IMR-90 (cell line): ENCODE data around the gene SEMA3C. TPM values are rescaled to one million over a fixed set of nuclear protein-coding genes. Genes with fewer than 3 reads are reported as not detected.

Experiments
- ATAC-seq: fragments of 200-7000 bp; cut with Tn5 transposase; 2 replicates; pipeline ENCODE4 v1.9.1; 2020; ENCODE audit warnings: low read depth, mild to moderate bottlenecking, moderate library complexity
- BruUV-seq: library from RNA; stranded (reverse); fragments of 400-500 nt; replicated peaks from 2 replicates; lab custom pipeline; 2021; lab: Mats Ljungman, UMichigan
- CTCF ChIA-PET: fragments of 300-600 bp; formaldehyde crosslinking; extraction: SDS; loops from one replicate; lab custom pipeline; 2021; ENCODE audit warnings: antibody characterized with exemption; lab: Yijun Ruan, JAX
- POLR2A ChIA-PET: fragments of 300-600 bp; sonication (Branson Sonifier 250); formaldehyde crosslinking; loops from one replicate; lab custom pipeline; 2022; ENCODE audit warnings: antibody characterized with exemption; ENCODE audit not compliant: unreplicated experiment; lab: Charles Lee
- DNase-seq: peaks from one replicate; pipeline ENCODE4 v3.0.0; 2013
- H2AFZ ChIP-seq: replicated peaks from 2 replicates; pipeline ENCODE3; 2013; ENCODE audit warnings: low read length, mild to moderate bottlenecking; ENCODE audit not compliant: poor library complexity
- H2AK5ac ChIP-seq: 2 replicates; pipeline ENCODE4 v1.6.1; 2013; ENCODE audit warnings: low read depth, low read length, inconsistent platforms
- H2AK9ac ChIP-seq: replicated peaks from 2 replicates; pipeline ENCODE3; 2013; ENCODE audit warnings: mild to moderate bottlenecking, low read depth, low read length, moderate library complexity; ENCODE audit not compliant: poor library complexity
- H2BK120ac ChIP-seq: 2 replicates; pipeline ENCODE4 v1.6.1; 2013; ENCODE audit warnings: low read depth, low read length, inconsistent platforms
- H2BK15ac ChIP-seq: 3 replicates; pipeline ENCODE4 v1.6.1; 2013; ENCODE audit warnings: low read depth, low read length, inconsistent platforms
- H2BK20ac ChIP-seq: 2 replicates; pipeline ENCODE4 v1.6.1; 2013; ENCODE audit warnings: low read depth, mild to moderate bottlenecking, inconsistent platforms, low read length, moderate library complexity
- H2BK5ac ChIP-seq: 2 replicates; pipeline ENCODE4 v1.6.1; 2013; ENCODE audit warnings: mild to moderate bottlenecking, low read depth, low read length, inconsistent platforms; ENCODE audit not compliant: poor library complexity, severe bottlenecking
- H3K14ac ChIP-seq: replicated peaks from 2 replicates; pipeline ENCODE4 v1.6.1; 2013; ENCODE audit warnings: low read depth, low read length, inconsistent platforms
- H3K18ac ChIP-seq: 2 replicates; pipeline ENCODE4 v1.6.1; 2013; ENCODE audit warnings: low read depth, low read length, control low read depth
- H3K23ac ChIP-seq: 2 replicates; pipeline ENCODE4 v1.6.1; 2013; ENCODE audit warnings: low read depth, low read length, inconsistent platforms
- H3K27ac ChIP-seq: 2 replicates; pipeline ENCODE4 v1.5.1; 2013; ENCODE audit warnings: mild to moderate bottlenecking, control low read depth, low read length; ENCODE audit not compliant: insufficient read depth
- H3K27me3 ChIP-seq: 2 replicates; pipeline ENCODE4 v1.6.1; 2013; ENCODE audit warnings: low read length; ENCODE audit not compliant: control insufficient read depth, insufficient read depth
- H3K36me3 ChIP-seq: 2 replicates; pipeline ENCODE4 v1.6.1; 2013; ENCODE audit warnings: low read length, mixed read lengths; ENCODE audit not compliant: control insufficient read depth, insufficient read depth
- H3K4ac ChIP-seq: 2 replicates; pipeline ENCODE4 v1.6.1; 2013; ENCODE audit warnings: low read depth, low read length, inconsistent platforms
- H3K4me1 ChIP-seq: 2 replicates; pipeline ENCODE4 v1.6.1; 2013; ENCODE audit warnings: low read length, mixed read lengths; ENCODE audit not compliant: control insufficient read depth, insufficient read depth
- H3K4me2 ChIP-seq: 2 replicates; pipeline ENCODE4 v1.6.1; 2013; ENCODE audit warnings: low read depth, mild to moderate bottlenecking, control low read depth, low read length, moderate library complexity
- H3K4me3 ChIP-seq: 2 replicates; pipeline ENCODE4 v1.5.1; 2013; ENCODE audit warnings: low read depth, mild to moderate bottlenecking, control low read depth, low read length, moderate library complexity; ENCODE audit not compliant: insufficient read depth
- H3K56ac ChIP-seq: 2 replicates; pipeline ENCODE4 v1.6.1; 2013; ENCODE audit warnings: low read length, inconsistent platforms; ENCODE audit not compliant: insufficient read depth; ENCODE audit errors: extremely low read depth
- H3K79me1 ChIP-seq, 2 experiments: 2 replicates each; pipeline ENCODE4 v1.6.1; 2013; ENCODE audit warnings: low read length in 2 of 2, inconsistent platforms in 1 of 2, low read depth in 1 of 2
- H3K9ac ChIP-seq: 2 replicates; pipeline ENCODE4 v1.6.1; 2013; ENCODE audit warnings: low read depth, low read length, control low read depth
- H3K9me1 ChIP-seq: 2 replicates; pipeline ENCODE4 v1.6.1; 2013; ENCODE audit warnings: low read length, inconsistent platforms; ENCODE audit not compliant: insufficient read depth
- H3K9me3 ChIP-seq: 2 replicates; pipeline ENCODE4 v1.6.1; 2013; ENCODE audit warnings: low read length; ENCODE audit not compliant: control insufficient read depth, insufficient read depth
- H4K20me1 ChIP-seq: 2 replicates; pipeline ENCODE4 v1.6.1; 2013; ENCODE audit warnings: low read length, inconsistent platforms; ENCODE audit not compliant: insufficient read depth
- H4K5ac ChIP-seq: 2 replicates; pipeline ENCODE4 v1.6.1; 2013; ENCODE audit warnings: mild to moderate bottlenecking, low read depth, low read length, control low read depth
- H4K8ac ChIP-seq, 2 experiments: 2 replicates each; pipeline ENCODE4 v1.6.1; 2013; ENCODE audit warnings: low read depth in 2 of 2, low read length in 2 of 2, control low read depth in 1 of 2, inconsistent platforms in 1 of 2
- H4K91ac ChIP-seq: 2 replicates; pipeline ENCODE4 v1.6.1; 2013; ENCODE audit warnings: low read depth, low read length, inconsistent platforms; ENCODE audit not compliant: insufficient read depth
- CHD1 ChIP-seq: IDR thresholded peaks from 2 replicates; pipeline ENCODE4 v1.6.1; 2012; ENCODE audit warnings: low read depth, low read length, improper control_type of control experiment
- ELK1 ChIP-seq: fragments of 150-350 bp; IDR thresholded peaks from 2 replicates; pipeline ENCODE4 v1.6.1; 2016; ENCODE audit warnings: low read depth, mild to moderate bottlenecking, low read length, moderate library complexity, borderline replicate concordance
- MAFK ChIP-seq: IDR thresholded peaks from 2 replicates; pipeline ENCODE4 v1.6.1; 2012; ENCODE audit warnings: low read depth, low read length, improper control_type of control experiment
- POLR2A ChIP-seq: IDR thresholded peaks from 2 replicates; pipeline ENCODE4 v1.6.1; 2012; ENCODE audit warnings: mild to moderate bottlenecking, low read depth, low read length
- WGBS, 2 experiments: methylation state at CpG; one replicate each; pipeline versions ENCODE4 v1.1.5 to v1.1.7; 2013; ENCODE audit warnings: missing lambda C conversion rate in 2 of 2; ENCODE audit not compliant: insufficient read length in 1 of 2; ENCODE audit errors: extremely low coverage in 2 of 2; 5-methylcytosine and 5-hydroxymethylcytosine counted together
- dilution Hi-C: fragments of 300-500 bp; cut with HindIII; formaldehyde crosslinking; loops from one replicate; pipeline ENCODE4 v1.14.3; 2018; ENCODE audit warnings: low sequenced_read_pairs; ENCODE audit not compliant: unreplicated experiment
- in situ Hi-C: fragments of 300-500 bp; cut with MboI; formaldehyde crosslinking; loops from 3 replicates; pipeline ENCODE4 v1.14.3; 2019; ENCODE audit warnings: low sequenced_read_pairs, inconsistent platforms, mixed read lengths
- intact Hi-C: fragments of 100-400 bp; cut with micrococcal nuclease; formaldehyde crosslinking; loops from 2 replicates; pipeline ENCODE4 v1.10.0; 2022
- polyA plus RNA-seq, 3 experiments: library from polyadenylated mRNA; depleted of rRNA; stranded (reverse); fragments of >200 nt; gene quantifications; 2 replicates each; pipeline ENCODE4 v1.2.3, GENCODE V29; 2012; ENCODE audit warnings: low replicate concordance in 1 of 3
- total RNA-seq: library from RNA; depleted of rRNA; stranded (reverse); fragments of >200 nt; gene quantifications from 2 replicates; pipeline ENCODE4 v1.2.3, GENCODE V29; 2012

Gene SEMA3C
- total and polyA plus RNA-seq, 2 of the 4 experiments (the other 2 are of a cell fraction): 21.2 to 97.1 TPM

DNA sequence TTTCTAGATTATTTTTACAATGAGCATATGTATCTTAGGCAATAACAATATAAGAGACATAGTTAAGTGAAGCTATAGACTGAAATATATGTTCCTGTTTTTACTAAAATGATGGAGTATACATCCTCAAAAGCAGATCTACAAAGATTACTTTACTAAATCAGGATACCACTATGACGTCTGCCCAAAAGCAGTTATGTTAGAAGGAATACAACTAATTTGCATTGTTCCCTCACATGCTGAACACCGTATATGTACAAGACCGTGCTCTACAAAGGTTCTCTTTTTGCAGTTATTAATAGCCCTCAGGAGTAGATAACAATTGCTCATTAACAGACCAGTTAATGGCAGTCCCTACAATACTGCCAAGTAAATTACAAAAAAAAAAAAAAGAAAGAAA, 143.0 kb downstream of the SEMA3C start:
- Histone ChIP-seq H4K8ac (no peak overlapping the region), H3K9me3 (no peaks in the 10 kb centered on the region), H4K91ac (no peak overlapping the region), H3K79me1 (0 out of 4 replicates have a peak, but pooled peaks cover 0 to 3% of the 10 kb centered on the region in 2 experiments), H2AFZ (no peak overlapping the region), H2BK120ac (no peak overlapping the region), H3K4ac (no peak overlapping the region), H3K18ac (no peak overlapping the region), H4K5ac (no peak overlapping the region), H2BK15ac (no peak overlapping the region), H2AK5ac (no peak overlapping the region), H3K56ac (no peak overlapping the region), H3K27me3 (no peaks in the 10 kb centered on the region), H4K20me1 (no peaks in the 10 kb centered on the region), H3K4me3 (no peak overlapping the region), H2BK20ac (no peak overlapping the region), H2AK9ac (no peak overlapping the region), H3K9me1 (peaks cover 3% of the 10 kb centered on the region), H3K23ac (no peak overlapping the region), H3K4me2 (no peak overlapping the region), H3K27ac (no peak overlapping the region), H2BK5ac (no peak overlapping the region), H3K14ac (no peak overlapping the region), H3K4me1 (peaks cover 3% of the 10 kb centered on the region; the same call in 1 of the 2 replicates), H3K36me3 (peaks cover 3% of the 10 kb centered on the region; the same call in 1 of the 2 replicates), H3K9ac (no peak overlapping the region)
- intact Hi-C loops: no loop called here
- in situ Hi-C loops: no loop called here
- DNase-seq (no peak), ATAC-seq (no peak)
- ChIA-PET POLR2A (no interaction called here), CTCF (no interaction called here)
- TF ChIP-seq CHD1 (no peak), ELK1 (no peak), POLR2A (no peak), MAFK (no peak)
- no CpG with 5 or more reads among the region's 3 CpGs for WGBS, 2 experiments
- BruUV-seq: no TSS peak
- dilution Hi-C loops: no loop called here
